Muscle layer of duodenum (tissue), 2 donors: ENCODE results near the gene NKAIN2.
A peak's percentile ranks its signal among the peaks of the same experiment; 100 is the strongest.

ENCODE experiments used
- H3K27ac ChIP-seq: one replicate; pipeline ENCODE4 v1.7.0; 2013; ENCODE audit warnings: mild to moderate bottlenecking, low read length
- H3K27me3 ChIP-seq: one replicate; pipeline ENCODE4 v1.7.0; 2013; ENCODE audit warnings: low read depth, mild to moderate bottlenecking, control low read depth, low read length
- H3K36me3 ChIP-seq, 2 donors: one replicate each; pipeline ENCODE4 v1.7.0; 2013; ENCODE audit warnings: low read length in 2 of 2, control low read depth in 1 of 2, mild to moderate bottlenecking in 1 of 2; ENCODE audit not compliant: insufficient read depth in 2 of 2, control insufficient read depth in 1 of 2
- H3K4me1 ChIP-seq, 2 donors: one replicate each; pipeline ENCODE4 v1.7.0; 2013; ENCODE audit warnings: low read length in 2 of 2, mild to moderate bottlenecking in 2 of 2, control low read depth in 1 of 2, moderate library complexity in 1 of 2; ENCODE audit not compliant: insufficient read depth in 2 of 2, control insufficient read depth in 1 of 2
- H3K4me3 ChIP-seq, 2 donors: one replicate each; pipeline ENCODE4 v1.7.0; 2013; ENCODE audit warnings: low read length in 2 of 2, low read depth in 1 of 2, mild to moderate bottlenecking in 1 of 2
- H3K9me3 ChIP-seq, 2 donors: one replicate each; pipeline ENCODE4 v1.7.0; 2013; ENCODE audit warnings: low read length in 2 of 2, control low read depth in 1 of 2, mild to moderate bottlenecking in 1 of 2; ENCODE audit not compliant: control insufficient read depth in 1 of 2
- donor health status: healthy.

NKAIN2 gene

DNA sequence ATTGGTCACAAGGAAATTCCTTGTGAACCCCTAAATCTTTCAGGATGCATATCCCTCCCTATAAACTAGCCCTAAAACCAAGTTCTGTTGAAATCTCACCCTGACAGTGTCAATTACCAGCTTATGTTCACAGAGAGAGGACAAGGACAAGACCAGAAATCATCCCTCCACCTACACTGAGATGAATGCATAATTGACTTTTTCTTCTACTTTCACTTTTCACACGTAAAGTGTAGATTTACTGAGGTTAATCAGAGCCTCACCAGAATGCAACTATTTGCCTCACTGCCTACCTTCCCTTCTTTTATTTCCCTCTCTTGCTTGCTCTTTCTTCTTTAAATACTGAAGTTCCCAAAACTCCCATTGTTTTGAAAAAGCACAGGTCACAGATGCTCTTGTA is 15.3 kb upstream of the NKAIN2 start:
- no peaks in the 10 kb centered on the region for H3K4me1 ChIP-seq

DNA sequence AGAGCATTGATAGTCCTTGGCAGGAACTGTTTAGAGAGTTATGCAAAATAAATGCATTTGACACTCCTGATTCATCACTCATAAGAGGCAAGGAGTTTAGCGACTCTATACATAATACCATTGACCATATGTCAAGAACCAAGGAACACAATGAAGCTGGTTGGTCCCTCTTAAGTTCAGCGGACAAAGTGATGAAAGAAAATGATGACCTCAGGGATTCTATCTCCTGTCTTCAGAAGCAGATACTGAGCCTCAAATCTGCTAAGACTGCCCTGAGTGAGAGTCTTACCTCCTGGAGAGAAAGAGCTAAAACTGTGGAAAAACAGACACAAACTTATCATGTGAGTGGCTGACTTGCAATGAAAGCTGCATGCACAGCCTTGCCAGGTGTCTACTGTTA is 9.5 kb upstream of the NKAIN2 start:
- peaks cover 0 to 4% of the 10 kb centered on the region in 2 donors for H3K9me3 ChIP-seq
- no peaks in the 10 kb centered on the region for H3K36me3 ChIP-seq
- no peaks in the 10 kb centered on the region for H3K27me3 ChIP-seq
- no peaks in the 10 kb centered on the region for H3K4me1 ChIP-seq
- H3K4me3 ChIP-seq, result no peak overlapping the region
- H3K27ac ChIP-seq, result no peak overlapping the region

More for the DNA sequence above, 15.3 kb upstream of the NKAIN2 start:
- Histone ChIP-seq H3K36me3 (no peaks in the 10 kb centered on the region), H3K4me3 (no peak overlapping the region), H3K27me3 (no peaks in the 10 kb centered on the region), H3K27ac (no peak overlapping the region), H3K9me3 (no peaks in the 10 kb centered on the region)

DNA sequence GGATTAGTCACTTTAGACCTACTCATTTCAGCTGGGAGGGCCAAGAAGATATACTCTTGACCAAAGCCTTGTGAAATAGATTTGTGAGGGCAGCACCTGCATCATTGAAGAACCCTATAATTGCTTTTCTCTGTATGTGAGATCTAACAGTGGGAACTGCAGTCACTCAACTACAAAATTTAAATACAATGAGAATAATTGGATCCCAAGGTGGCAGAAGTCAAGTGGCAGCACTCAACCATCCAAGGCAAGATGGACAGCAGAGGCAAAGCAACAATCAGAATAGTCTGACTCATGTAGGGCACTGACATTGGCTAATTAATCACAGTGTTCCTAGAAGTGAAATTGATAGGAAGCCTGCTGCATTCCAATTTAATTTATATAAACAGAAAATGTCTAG is 8.9 kb upstream of the NKAIN2 start:
- no peak overlapping the region for H3K27ac ChIP-seq
- no peaks in the 10 kb centered on the region for H3K27me3 ChIP-seq
- no peaks in the 10 kb centered on the region for H3K4me1 ChIP-seq
- H3K36me3 ChIP-seq, result no peaks in the 10 kb centered on the region
- peaks cover 0 to 4% of the 10 kb centered on the region in 2 donors for H3K9me3 ChIP-seq
- H3K4me3 ChIP-seq, result no peak overlapping the region

DNA sequence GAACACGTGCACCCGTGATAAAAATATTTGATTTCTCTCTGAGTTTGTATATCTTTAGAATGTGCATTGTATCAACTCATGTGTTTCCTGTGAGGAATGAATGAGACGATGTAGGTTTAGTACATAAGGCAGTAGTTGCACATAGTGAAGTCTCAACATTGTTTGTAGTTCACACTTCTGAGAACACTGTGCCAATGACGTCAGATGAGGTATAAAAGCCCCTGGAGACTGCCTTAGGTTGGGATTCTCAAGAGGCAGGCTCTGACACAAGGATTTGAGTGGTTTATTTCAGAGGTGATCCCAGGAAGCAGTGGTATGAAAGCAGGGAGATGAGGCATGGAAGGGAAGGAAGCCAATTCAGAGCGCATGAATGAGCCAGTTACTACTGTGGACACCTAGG is 2.6 kb upstream of the NKAIN2 start:
- Histone ChIP-seq H3K36me3 (no peaks in the 10 kb centered on the region), H3K9me3 (no peaks in the 10 kb centered on the region), H3K4me3 (no peak overlapping the region), H3K27ac (no peak overlapping the region), H3K27me3 (no peaks in the 10 kb centered on the region), H3K4me1 (peaks cover 0 to 9% of the 10 kb centered on the region in 2 donors)

DNA sequence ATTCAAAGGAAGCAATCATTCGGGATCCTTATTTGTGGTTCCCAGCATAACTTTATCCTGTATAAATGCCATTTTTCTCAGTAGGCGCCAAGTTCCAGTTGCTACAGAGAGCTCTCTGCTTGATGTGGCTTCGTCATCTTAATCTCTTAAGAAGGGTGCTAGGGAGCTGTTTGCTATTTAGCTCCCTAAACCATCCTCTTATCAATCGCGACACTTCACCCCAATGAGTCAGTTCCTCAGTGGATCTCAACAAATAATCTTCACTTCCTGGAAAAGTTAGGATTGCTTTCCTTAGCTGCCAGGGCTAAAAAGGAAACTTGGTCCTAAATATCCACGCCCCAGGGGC is 1.3 kb upstream of the NKAIN2 start:
- no peak overlapping the region for H3K27ac ChIP-seq
- peak overlapping the region; percentile 61 to 72 for H3K4me3 ChIP-seq
- no peaks in the 10 kb centered on the region for H3K9me3 ChIP-seq
- no peaks in the 10 kb centered on the region for H3K36me3 ChIP-seq
- no peaks in the 10 kb centered on the region for H3K27me3 ChIP-seq
- H3K4me1 ChIP-seq, result peaks cover 0 to 9% of the 10 kb centered on the region in 2 donors

DNA sequence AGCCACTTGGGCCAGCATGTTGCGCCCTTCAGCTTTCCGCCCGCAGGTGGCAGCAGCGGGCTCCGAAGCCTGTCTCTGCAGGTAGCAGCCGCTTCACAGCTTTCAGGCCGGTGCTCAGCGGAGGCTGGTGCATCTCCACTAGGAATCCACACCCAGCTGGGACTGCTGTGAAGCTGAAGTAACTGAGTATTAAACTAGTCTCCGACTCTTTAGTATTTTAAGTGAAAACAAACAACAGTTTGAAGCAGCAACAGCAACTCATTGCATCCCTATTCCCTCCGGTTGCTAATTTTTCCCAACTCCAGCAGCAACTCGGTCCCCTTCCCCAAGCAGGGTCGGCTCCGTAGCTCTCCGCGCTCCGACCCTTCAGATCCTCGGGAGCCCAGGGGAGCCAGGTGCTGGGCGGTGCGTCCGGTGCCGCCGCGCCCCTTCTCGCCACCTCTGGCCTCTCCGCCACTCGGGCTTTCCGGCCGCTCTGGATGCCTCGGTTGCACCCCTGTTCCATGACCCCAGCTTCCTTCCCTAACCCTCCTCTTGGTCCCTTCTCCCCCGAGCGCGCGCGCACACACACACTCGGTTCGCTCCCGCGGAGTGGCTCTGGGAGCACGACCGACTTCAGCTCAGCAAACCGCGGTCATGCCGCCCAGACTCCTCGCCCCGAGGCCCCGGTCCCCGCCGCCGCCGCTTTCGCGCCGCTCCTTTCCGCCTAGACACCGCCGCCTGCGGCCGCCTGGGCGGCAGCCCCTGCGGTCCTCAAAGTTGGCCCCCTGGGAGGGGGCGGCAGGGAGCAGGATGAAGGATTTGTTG is 765 bp upstream of the NKAIN2 start:
- no peaks in the 10 kb centered on the region for H3K27me3 ChIP-seq

DNA sequence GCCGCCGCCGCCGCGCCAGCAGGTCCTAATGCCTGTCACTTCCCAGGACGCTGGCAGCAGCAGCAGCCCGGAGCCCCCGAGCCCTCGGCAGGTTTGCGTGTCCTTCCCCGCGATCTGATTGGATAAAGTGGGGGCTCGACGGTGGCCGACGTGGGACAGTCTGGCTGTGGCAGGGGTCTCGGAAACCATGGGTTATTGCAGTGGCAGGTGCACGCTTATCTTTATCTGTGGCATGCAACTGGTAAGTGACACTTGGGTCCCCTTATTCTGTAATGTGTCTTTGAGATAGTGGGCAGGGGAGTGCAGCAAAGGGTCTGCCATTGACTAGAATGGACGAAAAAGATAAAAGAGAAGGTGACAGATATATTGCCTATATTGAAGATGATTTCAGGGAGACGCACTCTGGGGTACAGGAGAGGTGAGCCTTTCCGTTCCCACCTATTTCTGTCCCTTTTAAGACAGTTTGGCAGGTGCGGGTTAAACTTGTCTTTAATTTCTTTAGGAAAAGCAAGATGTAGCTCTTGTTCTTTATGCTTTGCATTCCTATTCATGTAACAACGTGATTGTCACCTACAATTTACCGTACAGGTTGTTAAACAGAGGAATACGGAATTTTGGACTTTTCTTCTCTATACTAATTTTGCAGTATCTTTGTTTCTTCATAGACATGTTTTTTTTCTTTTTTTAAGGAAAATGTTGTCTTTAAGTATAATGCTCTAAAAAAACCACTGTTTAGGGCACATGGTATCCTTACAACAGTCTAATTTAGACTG is 535 bp downstream of the NKAIN2 start:
- H3K36me3 ChIP-seq, result no peaks in the 10 kb centered on the region
- no peaks in the 10 kb centered on the region for H3K9me3 ChIP-seq
- H3K27me3 ChIP-seq, result no peaks in the 10 kb centered on the region
- peak overlapping the region in 1 of 2 donors; percentile 59 for H3K4me3 ChIP-seq
- peaks cover 0 to 9% of the 10 kb centered on the region in 2 donors for H3K4me1 ChIP-seq
- H3K27ac ChIP-seq, result no peak overlapping the region

More for the DNA sequence above, 765 bp upstream of the NKAIN2 start:
- Histone ChIP-seq H3K4me1 (peaks cover 0 to 9% of the 10 kb centered on the region in 2 donors), H3K4me3 (peak overlapping the region; percentile 61 to 72), H3K27ac (no peak overlapping the region), H3K36me3 (no peaks in the 10 kb centered on the region), H3K9me3 (no peaks in the 10 kb centered on the region)

DNA sequence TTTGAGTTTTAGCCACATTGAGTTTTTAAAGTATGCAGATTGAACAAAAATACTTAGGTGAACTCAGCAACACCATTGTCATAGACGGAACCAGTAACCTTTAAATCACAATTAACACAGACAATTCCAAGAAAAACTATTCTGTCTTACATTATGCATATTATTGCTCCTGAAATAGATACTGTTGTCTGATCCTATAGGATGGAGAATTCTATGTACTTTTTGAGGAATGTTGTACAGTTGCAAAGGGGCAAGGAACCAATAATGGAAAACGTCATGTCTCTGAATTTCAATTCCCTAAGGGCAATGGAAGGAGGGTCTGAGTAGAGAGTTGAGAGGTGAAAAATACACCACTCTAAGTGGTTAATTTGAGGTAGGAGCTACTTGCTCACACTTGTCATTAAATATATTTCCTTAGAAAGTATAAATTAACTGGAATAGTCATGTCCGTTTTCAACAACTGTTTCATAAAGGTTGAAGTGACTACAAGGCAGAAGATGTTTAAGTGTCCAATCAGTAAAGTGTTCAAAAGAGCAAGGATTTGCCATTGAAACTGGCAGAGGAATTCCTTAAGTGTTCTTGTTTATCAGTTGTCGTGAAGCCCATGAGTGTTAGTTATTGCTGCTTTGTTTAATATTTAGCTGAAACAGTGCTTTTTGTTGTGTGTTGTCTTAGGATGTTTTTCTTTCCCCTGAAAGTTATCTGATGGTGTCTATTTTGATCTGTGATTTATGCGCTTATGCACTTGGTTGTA is 1.3 kb downstream of the NKAIN2 start:
- H3K27me3 ChIP-seq, result no peaks in the 10 kb centered on the region
- no peaks in the 10 kb centered on the region for H3K36me3 ChIP-seq
- H3K4me3 ChIP-seq, result no peak overlapping the region
- H3K9me3 ChIP-seq, result no peaks in the 10 kb centered on the region
- H3K27ac ChIP-seq, result no peak overlapping the region
- peaks cover 0 to 9% of the 10 kb centered on the region in 2 donors for H3K4me1 ChIP-seq

DNA sequence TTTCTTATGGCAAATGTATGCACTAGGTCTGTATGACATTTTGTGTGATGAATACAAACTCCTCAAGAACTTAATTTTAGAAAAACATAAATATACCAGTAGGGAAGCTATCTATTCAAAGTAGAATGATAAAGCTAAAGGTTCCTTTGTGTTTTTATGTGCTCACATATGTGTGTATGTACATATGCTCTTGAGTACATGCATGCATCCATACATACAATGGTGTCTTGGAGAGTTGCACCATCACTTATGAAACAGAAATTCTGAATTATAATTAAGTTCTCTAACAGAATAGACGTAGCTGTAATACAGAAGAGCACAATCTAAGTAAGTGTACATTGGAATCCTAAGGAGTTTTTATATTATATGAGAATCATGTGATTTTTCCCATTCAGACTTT is 2.3 kb downstream of the NKAIN2 start:
- Histone ChIP-seq H3K4me3 (no peak overlapping the region), H3K27ac (no peak overlapping the region), H3K4me1 (peaks cover 0 to 9% of the 10 kb centered on the region in 2 donors), H3K9me3 (no peaks in the 10 kb centered on the region), H3K27me3 (no peaks in the 10 kb centered on the region), H3K36me3 (no peaks in the 10 kb centered on the region)

DNA sequence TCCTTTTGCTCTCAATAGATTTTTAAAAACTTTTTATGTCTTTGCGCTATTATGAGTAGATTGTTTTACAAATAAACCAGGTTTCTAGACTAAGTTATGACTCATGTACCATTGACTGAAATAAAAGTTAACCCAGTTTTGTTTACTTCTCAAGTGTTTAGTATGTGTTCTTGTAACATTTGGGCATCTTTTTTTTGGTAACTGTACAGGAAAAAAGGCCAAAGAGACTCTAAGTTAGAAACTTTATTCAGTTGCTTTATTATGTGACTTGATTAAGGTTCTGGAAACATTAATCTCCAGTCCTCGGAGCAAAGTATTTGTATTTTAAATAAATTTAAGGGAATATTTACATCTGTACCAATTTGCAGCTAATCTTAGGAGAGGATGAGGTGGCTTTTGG is 2.9 kb downstream of the NKAIN2 start:
- Histone ChIP-seq H3K36me3 (no peaks in the 10 kb centered on the region), H3K9me3 (no peaks in the 10 kb centered on the region), H3K27ac (no peak overlapping the region), H3K4me3 (no peak overlapping the region), H3K4me1 (peaks cover 0 to 9% of the 10 kb centered on the region in 2 donors), H3K27me3 (no peaks in the 10 kb centered on the region)

DNA sequence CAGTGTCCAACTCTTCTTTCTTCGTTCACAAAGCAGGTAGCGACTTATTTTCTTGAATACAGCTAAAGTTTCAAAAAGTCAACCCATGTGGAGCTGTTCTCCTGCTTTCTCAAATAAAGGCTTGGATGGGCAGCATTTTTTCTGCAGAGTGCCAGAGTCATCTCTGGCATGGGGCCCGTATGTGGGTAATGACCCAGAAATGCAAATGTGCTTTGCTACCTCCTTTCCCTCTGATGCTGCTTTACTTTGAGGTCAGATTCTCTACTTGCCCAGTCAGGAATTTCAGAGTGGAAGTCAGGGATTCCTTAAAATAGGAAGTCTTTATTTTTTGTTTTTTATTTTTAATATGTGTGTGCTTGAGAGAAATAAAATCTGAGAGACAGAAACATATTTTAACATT is 4.9 kb downstream of the NKAIN2 start:
- Histone ChIP-seq H3K4me3 (no peak overlapping the region), H3K27ac (no peak overlapping the region), H3K4me1 (no peaks in the 10 kb centered on the region), H3K27me3 (no peaks in the 10 kb centered on the region), H3K36me3 (no peaks in the 10 kb centered on the region), H3K9me3 (no peaks in the 10 kb centered on the region)
